ENCODE data around the gene GNB1. TPM values are rescaled to one million over a fixed set of nuclear protein-coding genes. Genes with fewer than 3 reads are reported as not detected.
A peak's percentile ranks its signal among the peaks of the same experiment; 100 is the strongest.

GNB1 gene
- total and polyA plus RNA-seq, 2 of the 4 experiments (the other 2 are of a cell fraction) = 73.5 to 371 TPM

GRCh38 chr1:1873186-1873585 lies 17.7 kb downstream of the GNB1 start:
- WGBS, 2 experiments (ENCODE audit: extremely low coverage in 2 of 2, insufficient read length in 1 of 2) = no CpG with 5 or more reads among the region's 2 CpGs
- no peak overlapping the region for H2BK5ac ChIP-seq (ENCODE audit: low read depth, low read length, poor library complexity, severe bottlenecking)
- no peak overlapping the region for H2BK20ac ChIP-seq (ENCODE audit: low read depth, low read length)
- no peak overlapping the region for H2AFZ ChIP-seq (replicated peaks; ENCODE audit: low read length, poor library complexity)
- H4K20me1 ChIP-seq (ENCODE audit: insufficient read depth, low read length) = peaks cover 100% of the 10 kb centered on the region
- H3K4me1 ChIP-seq (ENCODE audit: control insufficient read depth, insufficient read depth, low read length) = peaks cover 20% of the 10 kb centered on the region
- H2BK120ac ChIP-seq (ENCODE audit: low read depth, low read length) = no peak overlapping the region
- no peak overlapping the region for H4K5ac ChIP-seq (ENCODE audit: low read depth, low read length)
- H3K4me3 ChIP-seq (ENCODE audit: insufficient read depth, low read depth, low read length) = no peak overlapping the region
- no TSS peak for BruUV-seq (replicated peaks)
- H3K9ac ChIP-seq (ENCODE audit: low read depth, low read length) = no peak overlapping the region
- no peak overlapping the region for H4K91ac ChIP-seq (ENCODE audit: insufficient read depth, low read depth, low read length)
- no peak overlapping the region for H2BK15ac ChIP-seq (ENCODE audit: low read depth, low read length)
- dilution Hi-C loops (cut with HindIII; ENCODE audit: low sequenced_read_pairs, unreplicated experiment) (no loop called here), in situ Hi-C loops (cut with MboI; ENCODE audit: low sequenced_read_pairs) (no loop called here), intact Hi-C loops (cut with micrococcal nuclease) (no loop called here)
- POLR2A ChIA-PET (ENCODE audit: unreplicated experiment) = no interaction called here
- no peaks in the 10 kb centered on the region for H3K27me3 ChIP-seq (ENCODE audit: control insufficient read depth, insufficient read depth, low read length)
- H2AK9ac ChIP-seq (replicated peaks; ENCODE audit: low read depth, low read length, poor library complexity) = no peak overlapping the region
- H4K8ac ChIP-seq (ENCODE audit: low read depth in 2 of 2, low read length in 2 of 2) = no peak overlapping the region
- H3K4me2 ChIP-seq (ENCODE audit: low read depth, low read length) = no peak overlapping the region
- H3K56ac ChIP-seq (ENCODE audit: extremely low read depth, insufficient read depth, low read length) = no peak overlapping the region
- DNase-seq = no peak
- peaks cover 60% of the 10 kb centered on the region for H3K9me1 ChIP-seq (ENCODE audit: insufficient read depth, low read length)
- TF ChIP-seq USF2 (IDR thresholded peaks at IDR 0.05; ENCODE audit: low read depth, low read length) (no peak), MAZ (IDR thresholded peaks at IDR 0.05; ENCODE audit: borderline replicate concordance, low read depth, low read length) (no peak), MXI1 (IDR thresholded peaks at IDR 0.05; ENCODE audit: borderline replicate concordance, low read depth, low read length) (no peak), FOS (IDR thresholded peaks at IDR 0.05; ENCODE audit: low read depth, low read length) (no peak), SMC3 (IDR thresholded peaks at IDR 0.05; ENCODE audit: low read depth, low read length) (no peak), ELK1 (IDR thresholded peaks at IDR 0.05; ENCODE audit: borderline replicate concordance, low read depth, low read length) (no peak), POLR2A (IDR thresholded peaks at IDR 0.05; ENCODE audit: low read depth, low read length) (no peak), RCOR1 (IDR thresholded peaks at IDR 0.05; ENCODE audit: insufficient replicate concordance, low read length) (no peak)
- no peak overlapping the region for H3K4ac ChIP-seq (ENCODE audit: low read depth, low read length)
- H3K23ac ChIP-seq (ENCODE audit: low read depth, low read length) = 0 out of 2 replicates have a peak overlapping the region, but pooled peaks have one; percentile 21
- peaks cover 0 to 69% of the 10 kb centered on the region in 2 experiments; a peak in 2 of 4 replicates for H3K79me1 ChIP-seq (ENCODE audit: low read depth in 1 of 2, low read length in 2 of 2)
- CTCF ChIA-PET = no interaction called here
- peaks cover 25% of the 10 kb centered on the region for H3K36me3 ChIP-seq (ENCODE audit: control insufficient read depth, insufficient read depth, low read length)
- no peak overlapping the region for H3K18ac ChIP-seq (ENCODE audit: low read depth, low read length)
- no peak overlapping the region for H2AK5ac ChIP-seq (ENCODE audit: low read depth, low read length)
- H3K27ac ChIP-seq (ENCODE audit: insufficient read depth, low read length) = no peak overlapping the region
- no peaks in the 10 kb centered on the region for H3K9me3 ChIP-seq (ENCODE audit: control insufficient read depth, insufficient read depth, low read length)
- no peak overlapping the region for H3K14ac ChIP-seq (replicated peaks; ENCODE audit: low read depth, low read length)
- no peak for ATAC-seq (ENCODE audit: low read depth)

Data from IMR-90 (cell line).